Adrenal gland (tissue), 12 donors: ENCODE results near the gene GPATCH3. TPM values are rescaled to one million over a fixed set of nuclear protein-coding genes. Genes with fewer than 3 reads are reported as not detected.

Source experiments
- DNase-seq, 7 donors: peaks; one replicate each; pipeline ENCODE4 v3.0.0-alpha.2; 2019 to 2020
- H3K27ac ChIP-seq, 5 donors: fragments of 200-600 bp; sonication (generic) in 4 of 5; 1 replicate in 3 of 5; 2 replicates in 2 of 5; pipeline versions ENCODE4 v1.5.1 to v1.8.0; 2016 to 2020; ENCODE audit warnings: mild to moderate bottlenecking in 1 of 5
- H3K27me3 ChIP-seq: fragments of 200-600 bp; 2 replicates; pipeline ENCODE4 v1.8.0; 2021
- H3K36me3 ChIP-seq, 2 donors: fragments of 200-600 bp; replicated peaks in 1 of 2; 1 replicate in 1 of 2; 2 replicates in 1 of 2; pipeline versions ENCODE4 v1.5.1 to v1.8.0; 2018 to 2022
- H3K4me1 ChIP-seq, 2 donors: fragments of 200-600 bp; replicated peaks in 1 of 2; 1 replicate in 1 of 2; 2 replicates in 1 of 2; pipeline versions ENCODE4 v1.5.1 to v1.8.0; 2018 to 2021
- H3K4me3 ChIP-seq, 4 donors: fragments of 200-600 bp; sonication (generic) in 3 of 4; one replicate each; pipeline ENCODE4 v1.5.1; 2016 to 2018
- H3K9me3 ChIP-seq, 3 donors: fragments of 200-600 bp; sonication (generic) in 1 of 3; replicated peaks in 1 of 3; 1 replicate in 2 of 3; 2 replicates in 1 of 3; pipeline versions ENCODE4 v1.5.1 to v1.8.0; 2016 to 2021
- POLR2A ChIP-seq, 2 donors: fragments of 450-650 bp; IDR thresholded peaks; one replicate each; pipeline ENCODE4 v1.6.1; 2017; ENCODE audit warnings: antibody characterized with exemption in 2 of 2, mild to moderate bottlenecking in 2 of 2, moderate library complexity in 1 of 2
- WGBS, 4 donors: extraction: QIAGEN DNeasy Blood & Tissue Kit in 2 of 4; methylation state at CpG; one replicate each; pipeline versions ENCODE4 v1.1.5 to v1.1.7; 2013 to 2017; 5-methylcytosine and 5-hydroxymethylcytosine counted together
- intact Hi-C, 2 donors: fragments of 100-400 bp; cut with DNase I; formaldehyde crosslinking; loops; one replicate each; pipeline versions ENCODE4 v1.14.1 to v1.15.0; 2022 to 2023
- polyA plus RNA-seq, 3 donors: library from polyadenylated mRNA; stranded (reverse); fragments of 200-250 nt in 2 of 3; fragments of 350-450 nt in 1 of 3; fragmentation: Illumina TruSeq in 1 of 3; extraction: RNeasy Lipid Tissue Mini Kit (QIAGEN cat#74804) in 1 of 3; gene quantifications; one replicate each; pipeline ENCODE4 v1.2.3, GENCODE V29; 2013 to 2014
- total RNA-seq, 9 donors: library from RNA; depleted of rRNA in 4 of 9; stranded (reverse); fragments of >200 nt in 4 of 9; fragments of 120-200 nt in 1 of 9; fragmentation: NEBNext Ultra II Directional in 1 of 9; extraction: Animal tissue kit (Norgen Biotek cat#: 25700) in 1 of 9; gene quantifications; one replicate each; pipeline versions ENCODE4 v1.1.0 to v1.2.4, GENCODE V29; 2013 to 2023
- TF ChIP-seq, protein P1 (sequence below), 6 experiments: fragments of 450-650 bp in 4 of 6; fragments of 200-600 bp in 2 of 6; sonication (generic) in 1 of 6; IDR thresholded peaks; 1 replicate in 5 of 6; 2 replicates in 1 of 6; pipeline versions ENCODE4 v1.5.1 to v1.8.0; 2016 to 2021; ENCODE audit warnings: antibody characterized with exemption in 6 of 6, mild to moderate bottlenecking in 2 of 6, moderate library complexity in 1 of 6
- donor health status: healthy with polysubstance abuse.
- donor health status: Bipolar disorder and iron deficiency.
- donor health status: DM: yes; HTN: yes; CAD: no.
- donor health status: DM: no; HTN: no; CAD: no.
- donor health status: DM: no; HTN: no; CAD: no.
- donor health status: DM: yes; HTN: yes; CAD: no.

Gene GPATCH3
- total and polyA plus RNA-seq, 12 donors = 9.2 to 36.7 (median 15.7) TPM

GRCh38 chr1:26932531-26932930 lies 32.3 kb upstream of the GPATCH3 start:
- H3K4me1 ChIP-seq = peaks cover 4 to 7% of the 10 kb centered on the region in 2 donors
- H3K27me3 ChIP-seq = no peaks in the 10 kb centered on the region
- H3K4me3 ChIP-seq = no peak overlapping the region
- H3K36me3 ChIP-seq = peaks cover 0 to 42% of the 10 kb centered on the region in 2 donors
- intact Hi-C loops = no loop called here
- H3K9me3 ChIP-seq = no peaks in the 10 kb centered on the region
- no peak for DNase-seq
- H3K27ac ChIP-seq = no peak overlapping the region
- TF ChIP-seq, protein P1, sequence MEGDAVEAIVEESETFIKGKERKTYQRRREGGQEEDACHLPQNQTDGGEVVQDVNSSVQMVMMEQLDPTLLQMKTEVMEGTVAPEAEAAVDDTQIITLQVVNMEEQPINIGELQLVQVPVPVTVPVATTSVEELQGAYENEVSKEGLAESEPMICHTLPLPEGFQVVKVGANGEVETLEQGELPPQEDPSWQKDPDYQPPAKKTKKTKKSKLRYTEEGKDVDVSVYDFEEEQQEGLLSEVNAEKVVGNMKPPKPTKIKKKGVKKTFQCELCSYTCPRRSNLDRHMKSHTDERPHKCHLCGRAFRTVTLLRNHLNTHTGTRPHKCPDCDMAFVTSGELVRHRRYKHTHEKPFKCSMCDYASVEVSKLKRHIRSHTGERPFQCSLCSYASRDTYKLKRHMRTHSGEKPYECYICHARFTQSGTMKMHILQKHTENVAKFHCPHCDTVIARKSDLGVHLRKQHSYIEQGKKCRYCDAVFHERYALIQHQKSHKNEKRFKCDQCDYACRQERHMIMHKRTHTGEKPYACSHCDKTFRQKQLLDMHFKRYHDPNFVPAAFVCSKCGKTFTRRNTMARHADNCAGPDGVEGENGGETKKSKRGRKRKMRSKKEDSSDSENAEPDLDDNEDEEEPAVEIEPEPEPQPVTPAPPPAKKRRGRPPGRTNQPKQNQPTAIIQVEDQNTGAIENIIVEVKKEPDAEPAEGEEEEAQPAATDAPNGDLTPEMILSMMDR (IDR thresholded peaks at IDR 0.05) = no peak
- TF ChIP-seq POLR2A (IDR thresholded peaks at IDR 0.05) = no peak
- WGBS, 4 donors = 61 to 84% (median 81%) methylated on average over 3 of the region's 3 CpGs

DNA sequence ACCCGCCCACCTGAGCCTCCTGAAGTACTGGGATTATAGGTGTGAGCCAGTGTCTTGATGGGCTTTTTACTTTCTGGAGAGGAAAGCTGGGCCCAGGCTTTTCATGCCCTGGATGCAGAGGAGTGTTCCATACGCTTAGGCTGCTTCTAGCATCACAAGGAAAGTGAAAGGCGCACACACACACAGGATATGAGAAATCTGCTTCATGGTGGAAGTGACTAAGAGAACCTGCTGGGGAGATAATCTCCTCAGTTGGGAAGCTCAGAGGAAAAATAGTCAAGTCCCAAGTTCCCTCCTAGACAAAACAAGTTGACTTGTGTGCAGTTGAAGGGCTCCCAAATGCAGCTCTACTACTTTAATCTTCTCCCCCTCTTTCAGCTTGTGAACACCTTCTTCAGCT lies 23.4 kb upstream of the GPATCH3 start:
- DNase-seq = no peak
- H3K9me3 ChIP-seq = no peaks in the 10 kb centered on the region
- no peaks in the 10 kb centered on the region for H3K27me3 ChIP-seq
- no peak overlapping the region for H3K4me3 ChIP-seq
- peaks cover 0 to 42% of the 10 kb centered on the region in 2 donors for H3K36me3 ChIP-seq
- intact Hi-C loops = no loop called here
- WGBS, 4 donors = 95 to 100% (median 99%) methylated on average over 3 of the region's 3 CpGs
- TF ChIP-seq POLR2A (IDR thresholded peaks at IDR 0.05) = no peak
- TF ChIP-seq, protein P1 (IDR thresholded peaks at IDR 0.05) = no peak
- peaks cover 17 to 33% of the 10 kb centered on the region in 2 donors for H3K4me1 ChIP-seq
- H3K27ac ChIP-seq = peak overlapping the region in 2 of 5 donors; percentile 50 to 87

DNA sequence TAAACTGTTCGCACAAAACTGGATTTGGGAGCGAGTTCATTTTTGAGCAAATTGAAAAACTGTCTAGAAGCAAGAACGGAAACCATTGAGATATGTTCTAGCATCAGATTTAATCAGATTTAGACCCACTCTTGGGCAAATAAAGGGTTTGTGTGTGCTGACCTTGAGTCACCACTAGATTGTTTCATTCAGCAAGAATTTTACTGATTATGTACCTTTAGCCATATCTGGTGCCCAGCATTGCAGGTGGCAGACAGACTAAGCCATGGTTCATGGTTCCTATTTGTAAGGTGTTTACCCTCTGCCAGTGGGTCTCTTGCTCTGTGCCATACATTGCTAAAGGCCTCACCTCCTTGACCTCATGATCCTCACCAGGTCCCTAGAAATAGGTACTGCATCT lies 22.6 kb upstream of the GPATCH3 start:
- no peaks in the 10 kb centered on the region for H3K27me3 ChIP-seq
- WGBS, 4 donors = 85 to 96% (median 93%) methylated on average over 3 of the region's 3 CpGs
- TF ChIP-seq POLR2A (IDR thresholded peaks at IDR 0.05) = no peak
- TF ChIP-seq, protein P1 (IDR thresholded peaks at IDR 0.05) = no peak
- H3K4me1 ChIP-seq = peaks cover 17 to 33% of the 10 kb centered on the region in 2 donors
- peak overlapping the region in 3 of 5 donors; percentile 87 to 93 (median 89) for H3K27ac ChIP-seq
- H3K36me3 ChIP-seq = peaks cover 0 to 37% of the 10 kb centered on the region in 2 donors
- no peak for DNase-seq
- intact Hi-C loops = no loop called here
- no peaks in the 10 kb centered on the region for H3K9me3 ChIP-seq
- peak overlapping the region in 2 of 4 donors; percentile 51 to 68 for H3K4me3 ChIP-seq

GRCh38 chr1:26922431-26922729 lies 22.1 kb upstream of the GPATCH3 start:
- H3K27ac ChIP-seq = peak overlapping the region in 4 of 5 donors; percentile 87 to 93 (median 88)
- H3K4me3 ChIP-seq = peak overlapping the region; percentile 20 to 77 (median 60)
- H3K4me1 ChIP-seq = peaks cover 17 to 33% of the 10 kb centered on the region in 2 donors
- no peaks in the 10 kb centered on the region for H3K9me3 ChIP-seq
- TF ChIP-seq, protein P1 (IDR thresholded peaks at IDR 0.05) = no peak
- TF ChIP-seq POLR2A (IDR thresholded peaks at IDR 0.05) = no peak
- DNase-seq = no peak
- intact Hi-C loops = no loop called here
- WGBS, 4 donors = 10 to 40% (median 25%) methylated on average over 5 to 6 of the region's 6 CpGs
- no peaks in the 10 kb centered on the region for H3K27me3 ChIP-seq
- peaks cover 0 to 32% of the 10 kb centered on the region in 2 donors for H3K36me3 ChIP-seq
